UCSD-AML1 (cell line): ENCODE results near the gene ZNF229.
"Not testable (repeated sequence)": the region's sequence is repeated elsewhere in the genome, so short reads cannot be mapped to it uniquely, and the experiment has no call there.

Source experiments
- DNase-seq: peaks from one replicate; lab custom pipeline; 2025; ENCODE audit not compliant: unreplicated experiment; lab: John Stamatoyannopoulos, UW

Gene ZNF229

DNA sequence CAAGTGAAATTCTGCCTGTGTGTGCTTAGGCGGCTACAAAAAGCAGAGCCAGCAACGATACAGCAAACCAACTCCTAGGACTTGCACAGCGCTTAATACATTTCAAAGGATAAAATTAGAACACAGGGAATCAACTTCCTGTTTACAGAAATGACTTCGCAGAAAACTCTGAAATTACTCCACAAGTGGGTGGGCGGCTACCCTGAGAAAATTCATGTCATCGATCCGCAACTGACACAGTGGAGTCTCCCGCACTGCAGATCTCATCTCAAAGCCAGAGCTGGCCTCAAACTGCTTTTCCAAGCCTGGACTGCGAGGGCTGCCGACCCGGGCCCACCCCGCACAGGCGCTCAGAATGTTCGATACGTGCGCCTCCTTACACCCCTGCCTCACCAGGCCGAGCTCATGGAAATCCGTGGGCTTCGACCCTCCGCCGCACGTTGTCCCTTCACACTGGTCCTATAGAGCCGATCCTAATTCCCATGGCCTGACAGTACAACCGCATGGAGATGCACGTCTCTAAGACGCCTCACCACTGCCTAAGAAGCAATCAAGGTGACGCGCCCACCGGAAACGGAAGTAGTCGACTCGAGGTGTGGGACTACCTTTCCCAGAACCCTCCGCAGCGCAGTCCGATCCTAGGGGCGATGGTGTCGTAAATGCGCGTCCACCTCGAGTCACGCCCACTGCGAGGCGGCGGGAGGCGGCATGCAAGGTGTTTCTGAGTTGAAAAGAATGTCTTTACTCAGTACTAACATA lies at the start of gene ZNF229:
Gene ZNF229, minus strand, starts transcription at position 557 of the 759 bp plus-strand sequence. CDS start 5,625 bp downstream, outside the sequence.
- DNase-seq, result peak; percentile 42

DNA sequence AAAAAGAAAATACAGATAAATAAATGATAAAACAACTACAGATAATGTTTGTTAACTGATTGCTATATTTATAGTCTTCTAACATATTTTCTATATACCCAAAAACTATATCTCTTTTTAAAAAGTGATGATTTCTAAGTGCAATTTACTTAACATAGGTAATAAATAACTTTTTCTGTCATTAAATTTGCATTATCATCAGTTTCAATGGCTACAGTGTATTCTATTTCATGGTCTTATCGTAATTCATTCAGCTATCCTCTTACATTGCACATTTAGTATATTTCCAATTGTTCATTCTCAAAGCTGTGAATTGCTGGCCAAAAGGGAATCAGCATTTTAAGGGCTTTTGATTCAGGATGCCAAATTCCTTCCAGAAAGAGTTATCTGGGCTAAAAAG lies 48.4 kb upstream of the ZNF229 start:
- DNase-seq, result no peak

DNA sequence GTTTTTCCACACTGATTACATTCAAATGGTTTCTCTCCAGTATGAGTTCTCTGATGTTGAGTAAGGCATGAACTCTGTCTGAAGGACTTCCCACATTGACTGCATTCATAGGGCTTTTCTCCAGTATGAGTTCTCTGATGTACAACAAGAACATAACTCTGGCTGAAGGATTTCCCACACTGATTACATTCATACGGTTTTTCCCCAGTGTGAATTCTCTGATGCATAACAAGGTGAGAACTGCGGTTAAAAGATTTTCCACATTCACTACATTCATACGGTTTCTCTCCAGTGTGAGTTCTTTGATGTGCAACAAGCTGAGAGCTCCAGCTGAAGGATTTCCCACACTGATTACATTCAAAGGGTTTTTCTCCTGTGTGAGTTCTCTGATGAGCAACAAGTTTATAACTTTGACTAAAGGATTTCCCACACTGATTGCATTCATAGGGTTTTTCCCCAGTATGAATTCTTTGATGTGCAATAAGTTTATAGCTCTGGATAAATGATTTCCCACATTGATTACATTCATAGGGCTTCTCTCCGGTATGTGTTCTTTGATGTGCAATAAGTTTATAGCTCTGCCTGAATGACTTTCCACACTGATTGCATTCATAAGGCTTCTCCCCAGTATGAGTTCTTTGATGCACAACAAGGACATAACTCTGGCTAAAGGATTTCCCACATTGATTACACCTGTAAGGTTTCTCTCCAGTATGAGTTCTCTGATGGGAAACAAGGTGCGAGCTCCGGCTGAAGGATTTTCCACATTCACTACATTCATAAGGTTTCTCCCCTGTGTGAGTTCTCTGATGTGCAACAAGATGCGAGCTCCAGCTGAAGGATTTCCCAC lies 28.5 kb upstream of the ZNF229 start:
- DNase-seq, result no peak

- not testable (repeated sequence) for DNase-seq
Measured at GRCh38 chr19:44468730-44469129, 20.5 kb upstream of the ZNF229 start.

- not testable (repeated sequence) for DNase-seq
Measured at GRCh38 chr19:44462600-44463286, 14.5 kb upstream of the ZNF229 start.

DNA sequence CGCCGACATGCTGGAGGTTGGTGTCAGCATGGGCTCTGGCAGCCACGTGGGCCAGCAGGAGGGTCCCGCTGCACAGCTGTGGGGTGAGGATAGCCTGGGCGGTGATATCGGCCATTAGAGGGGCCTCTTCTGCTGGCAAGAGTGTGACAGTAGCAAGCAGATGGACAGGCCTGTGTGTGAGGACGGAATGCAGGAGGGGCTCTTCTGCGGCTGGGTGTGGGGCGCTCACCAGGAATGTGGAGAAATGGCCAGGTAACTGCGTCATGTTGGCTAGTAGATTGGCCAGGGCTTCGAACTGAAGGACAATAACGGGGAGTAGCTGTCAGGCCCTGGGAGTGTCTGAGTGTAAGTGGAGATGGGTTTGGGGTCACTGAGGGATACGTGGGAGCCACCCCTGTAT lies 7.7 kb upstream of the ZNF229 start:
- DNase-seq, result not testable (repeated sequence)

DNA sequence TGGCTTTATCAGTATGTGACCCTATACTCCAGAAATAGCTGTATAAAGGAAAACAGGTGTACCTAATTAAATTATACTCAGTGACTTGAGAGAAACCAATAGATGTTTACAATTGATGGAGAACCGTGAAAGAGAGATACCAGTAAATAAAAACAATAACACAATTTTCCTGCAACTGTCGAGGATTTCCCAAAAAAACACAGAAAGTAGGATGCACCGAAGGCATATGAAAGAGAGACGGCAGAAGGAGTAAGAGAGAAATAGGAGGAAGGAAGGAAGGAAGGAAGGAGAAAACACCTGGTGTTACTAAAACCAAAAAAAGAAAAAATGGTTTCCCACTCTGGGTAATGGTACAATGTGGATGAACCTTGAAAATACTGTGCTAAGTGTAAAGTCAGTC lies 6.8 kb upstream of the ZNF229 start:
- DNase-seq, result no peak

DNA sequence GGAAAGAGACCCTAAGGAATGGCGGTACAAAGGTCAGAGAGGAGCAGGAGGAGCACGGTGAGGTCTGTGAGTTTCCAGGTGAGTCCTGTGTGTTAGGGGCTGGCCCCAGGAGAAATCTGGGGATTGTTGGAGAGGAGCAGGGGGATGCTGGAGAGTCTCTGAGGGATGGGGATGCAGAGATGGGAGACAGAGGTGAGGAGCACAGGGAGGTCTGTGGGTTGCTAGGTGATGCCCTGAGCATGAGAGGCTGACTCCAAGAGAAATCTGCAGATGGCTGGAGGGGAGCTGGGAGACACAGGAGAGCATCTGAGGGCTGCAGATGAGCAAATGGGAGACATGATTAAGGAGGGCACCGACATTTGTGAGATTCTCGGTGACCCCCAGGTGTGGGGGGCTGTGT lies 4.1 kb upstream of the ZNF229 start:
- no peak for DNase-seq

DNA sequence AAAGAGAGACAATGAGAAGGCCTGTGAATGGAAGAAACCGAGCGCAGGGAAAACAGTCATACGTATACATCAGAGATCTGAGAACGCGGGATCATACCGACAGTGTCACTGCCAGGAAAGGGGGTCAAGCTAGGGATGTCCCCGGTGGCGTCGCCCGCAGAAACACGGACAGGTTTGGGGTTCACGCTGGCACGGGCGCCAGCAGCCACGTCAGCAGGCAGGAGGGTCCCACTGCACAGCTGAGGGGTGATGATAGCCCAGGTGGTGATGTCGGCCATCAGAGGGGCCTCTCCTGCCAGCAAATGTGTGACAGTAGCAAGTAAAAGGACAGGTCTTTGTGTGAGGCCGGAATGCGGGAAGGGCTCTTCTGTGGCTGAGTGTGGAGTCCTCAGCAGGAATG lies 3.4 kb upstream of the ZNF229 start:
- DNase-seq, result no peak

DNA sequence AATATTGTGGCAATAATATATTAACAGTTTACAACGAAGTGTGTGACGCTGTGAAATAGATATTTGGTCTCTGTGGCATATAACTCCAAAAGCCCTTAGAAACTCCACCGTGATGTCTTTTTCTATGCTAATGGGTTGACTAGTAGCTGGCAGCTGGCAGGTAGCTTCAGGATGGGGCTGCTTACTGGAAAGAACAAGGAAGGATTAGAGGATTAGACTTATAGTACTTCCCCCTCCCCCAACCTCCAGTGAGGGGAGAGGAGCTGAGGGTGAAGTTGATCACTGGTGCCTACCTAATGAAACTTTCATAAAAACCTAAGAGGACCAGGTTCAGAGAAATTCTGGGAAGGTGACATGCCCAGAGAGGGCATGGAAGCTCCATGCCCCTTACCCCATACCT lies 9.8 kb downstream of the ZNF229 start:
- no peak for DNase-seq

DNA sequence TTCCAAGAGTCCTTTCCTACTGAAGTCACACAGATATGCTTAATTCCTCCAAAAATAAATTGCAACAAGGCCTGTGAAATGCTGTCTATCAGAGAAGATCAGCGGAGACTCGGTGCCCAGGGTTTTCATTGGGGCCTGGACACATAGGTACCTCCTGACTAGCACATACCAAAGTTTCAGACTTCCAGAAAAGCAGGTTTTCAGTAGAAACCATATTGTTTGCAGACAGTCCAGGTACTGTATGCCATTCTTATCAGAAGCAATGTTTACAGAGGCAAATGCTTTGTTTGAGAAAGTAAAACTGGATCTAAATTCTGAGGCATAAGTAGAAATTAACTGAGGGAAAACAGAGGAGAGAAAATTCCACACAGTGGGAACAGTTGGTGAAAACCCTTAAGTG lies 12.8 kb downstream of the ZNF229 start:
- DNase-seq, result no peak

DNA sequence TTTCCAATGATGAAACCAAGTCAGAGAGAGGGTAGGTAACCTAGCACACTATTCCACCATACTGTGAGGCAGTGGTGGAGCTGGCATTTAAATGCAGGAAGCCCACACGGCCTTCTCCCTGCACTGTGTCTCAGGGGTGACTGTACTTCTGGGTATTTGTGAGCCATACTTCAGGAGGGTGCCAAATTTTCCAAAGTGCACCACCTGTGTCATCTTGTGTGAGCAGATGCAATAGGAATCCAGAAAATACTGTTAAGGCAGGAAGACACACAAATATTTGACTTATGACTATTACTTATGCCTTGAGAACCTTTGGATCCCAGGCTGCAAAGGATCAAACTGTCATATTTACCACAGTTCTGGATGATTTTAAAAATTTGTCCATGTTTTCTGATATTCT lies 17.3 kb downstream of the ZNF229 start:
- no peak for DNase-seq

GRCh38 chr19:44415553-44415952 lies 32.7 kb downstream of the ZNF229 start:
- not testable (repeated sequence) for DNase-seq

GRCh38 chr19:44401139-44402115 lies 46.8 kb downstream of the ZNF229 start, which contains the start of gene ZNF285:
Gene ZNF285, minus strand, starts transcription at chr19:44401608. Its CDS starts 4,395 bp downstream, at chr19:44397213.
- DNase-seq, result no peak

DNA sequence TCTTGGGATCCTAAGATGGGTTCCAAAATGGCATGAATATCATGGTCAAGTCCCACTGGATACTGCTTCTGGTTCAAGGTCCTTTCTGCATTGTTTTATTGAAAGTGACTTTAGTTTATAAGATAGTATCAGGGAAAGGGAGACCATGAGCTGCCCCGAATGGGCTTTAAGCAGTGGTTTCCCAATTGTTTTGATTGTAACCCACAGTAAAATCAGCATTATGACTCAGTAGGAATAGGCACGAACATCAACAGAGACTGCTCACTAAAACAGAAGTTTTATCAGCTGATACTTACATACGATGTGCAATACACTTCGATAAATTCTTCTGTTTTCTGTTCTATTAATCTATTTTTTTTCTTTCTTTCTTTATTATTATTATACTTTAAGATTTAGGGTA lies 59.0 kb downstream of the ZNF229 start:
- DNase-seq, result not testable (repeated sequence)
